Measurements from ENCODE around the gene DEPP1. TPM values are rescaled to one million over a fixed set of nuclear protein-coding genes. Genes with fewer than 3 reads are reported as not detected.

DEPP1 gene
- total and polyA plus RNA-seq, 2 of the 4 experiments (the other 2 are of a cell fraction), result 13.6 to 30.0 TPM

DNA sequence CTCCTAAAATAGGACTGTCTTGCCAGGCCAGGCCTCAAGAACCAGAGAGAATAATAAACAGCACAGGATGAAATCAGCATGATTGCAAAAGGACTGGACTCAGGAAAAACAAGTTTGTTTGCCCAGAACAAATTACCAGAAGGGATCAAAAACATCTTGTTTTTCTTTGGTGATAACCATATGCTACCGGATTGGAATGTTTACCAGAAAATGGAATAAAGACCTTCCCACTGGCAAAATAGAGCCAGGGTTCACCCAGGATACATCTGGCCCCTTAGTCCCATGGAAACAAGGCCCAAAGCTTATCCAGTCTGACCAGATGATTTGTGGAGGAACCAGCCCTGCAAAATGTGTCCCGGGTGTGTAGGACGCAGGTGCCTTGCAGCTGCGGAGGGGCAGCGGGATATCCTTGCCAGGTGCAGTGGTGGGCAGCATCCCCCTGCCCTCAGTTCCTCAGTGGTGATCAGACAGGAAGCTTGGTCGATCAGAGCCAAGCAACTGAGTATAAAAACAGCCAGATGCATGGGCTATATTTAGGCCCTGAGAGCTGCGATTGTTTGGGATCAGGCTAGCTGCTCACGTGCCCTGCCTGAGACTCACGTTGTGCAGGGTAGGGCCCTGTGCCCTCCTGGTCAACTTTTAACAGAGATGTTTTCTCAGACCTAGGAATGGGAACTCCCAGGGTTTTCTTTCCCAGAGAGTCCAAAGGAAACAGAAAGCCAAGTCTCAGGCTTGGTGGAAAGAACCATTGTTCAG is 17.5 kb upstream of the DEPP1 start:
- H3K56ac ChIP-seq (ENCODE audit: extremely low read depth, insufficient read depth, low read length), result peak overlapping the region; percentile 42
- peaks cover 6% of the 10 kb centered on the region; the same call in 1 of the 2 replicates for H3K36me3 ChIP-seq (ENCODE audit: control insufficient read depth, insufficient read depth, low read length)
- dilution Hi-C loops (cut with HindIII; ENCODE audit: low sequenced_read_pairs, unreplicated experiment) (no loop called here), intact Hi-C loops (cut with micrococcal nuclease) (no loop called here), in situ Hi-C loops (cut with MboI; ENCODE audit: low sequenced_read_pairs) (loop anchor here (25.0 kb wide), 4 partner anchors 1016 to 1859 kb away; partner anchors contain the start of genes CSGALNACT2 and HNRNPF)
- peak overlapping the region; percentile 95 for H3K14ac ChIP-seq (replicated peaks; ENCODE audit: low read depth, low read length)
- ATAC-seq (ENCODE audit: low read depth) (peak; percentile 45), DNase-seq (peak; percentile 71)
- H2AK9ac ChIP-seq (replicated peaks; ENCODE audit: low read depth, low read length, poor library complexity), result peak overlapping the region; percentile 90
- peaks cover 0 to 18% of the 10 kb centered on the region in 2 experiments; a peak in 3 of 4 replicates for H3K79me1 ChIP-seq (ENCODE audit: low read depth in 1 of 2, low read length in 2 of 2)
- H2AK5ac ChIP-seq (ENCODE audit: low read depth, low read length), result peak overlapping the region; percentile 99
- H2BK20ac ChIP-seq (ENCODE audit: low read depth, low read length), result peak overlapping the region; percentile 98
- WGBS, 2 experiments (ENCODE audit: extremely low coverage in 2 of 2, insufficient read length in 1 of 2), result 53% methylated on average over 8 of the region's 9 CpGs; no CpG with 5 or more reads in 1 of the 2 experiments
- 0 out of 2 replicates have a peak overlapping the region, but pooled peaks have one; percentile 6 for H3K4me2 ChIP-seq (ENCODE audit: low read depth, low read length)
- peak overlapping the region; percentile 98 for H2BK5ac ChIP-seq (ENCODE audit: low read depth, low read length, poor library complexity, severe bottlenecking)
- H4K91ac ChIP-seq (ENCODE audit: insufficient read depth, low read depth, low read length), result peak overlapping the region; percentile 96
- no peak overlapping the region for H3K4me3 ChIP-seq (ENCODE audit: insufficient read depth, low read depth, low read length)
- H2BK15ac ChIP-seq (ENCODE audit: low read depth, low read length), result peak overlapping the region; percentile 95; the same call in 2 of the 3 replicates
- H3K4ac ChIP-seq (ENCODE audit: low read depth, low read length), result peak overlapping the region; percentile 98
- peaks cover 54% of the 10 kb centered on the region for H3K9me1 ChIP-seq (ENCODE audit: insufficient read depth, low read length)
- peak overlapping the region; percentile 76 for H3K27ac ChIP-seq (ENCODE audit: insufficient read depth, low read length)
- peaks cover 52% of the 10 kb centered on the region for H3K4me1 ChIP-seq (ENCODE audit: control insufficient read depth, insufficient read depth, low read length)
- H3K23ac ChIP-seq (ENCODE audit: low read depth, low read length), result peak overlapping the region; percentile 87
- ChIA-PET POLR2A (ENCODE audit: unreplicated experiment) (no interaction called here), CTCF (interaction anchor here (0.7 to 1.1 kb wide), 2 partner anchors 15 to 63 kb away, joined by 3 to 5 read pairs; no protein-coding TSS in a partner anchor)
- H3K9me3 ChIP-seq (ENCODE audit: control insufficient read depth, insufficient read depth, low read length), result no peaks in the 10 kb centered on the region
- H3K9ac ChIP-seq (ENCODE audit: low read depth, low read length), result peak overlapping the region; percentile 47
- TF ChIP-seq BHLHE40 (IDR thresholded peaks at IDR 0.05; ENCODE audit: low read depth, low read length) (peak; percentile 82), MXI1 (IDR thresholded peaks at IDR 0.05; ENCODE audit: borderline replicate concordance, low read depth, low read length) (no peak), MAZ (IDR thresholded peaks at IDR 0.05; ENCODE audit: borderline replicate concordance, low read depth, low read length) (no peak), RAD21 (IDR thresholded peaks at IDR 0.05; ENCODE audit: low read length) (no peak), CEBPB (IDR thresholded peaks at IDR 0.05; ENCODE audit: low read depth, low read length) (peak; percentile 77)
- TF ChIP-seq, protein P1, sequence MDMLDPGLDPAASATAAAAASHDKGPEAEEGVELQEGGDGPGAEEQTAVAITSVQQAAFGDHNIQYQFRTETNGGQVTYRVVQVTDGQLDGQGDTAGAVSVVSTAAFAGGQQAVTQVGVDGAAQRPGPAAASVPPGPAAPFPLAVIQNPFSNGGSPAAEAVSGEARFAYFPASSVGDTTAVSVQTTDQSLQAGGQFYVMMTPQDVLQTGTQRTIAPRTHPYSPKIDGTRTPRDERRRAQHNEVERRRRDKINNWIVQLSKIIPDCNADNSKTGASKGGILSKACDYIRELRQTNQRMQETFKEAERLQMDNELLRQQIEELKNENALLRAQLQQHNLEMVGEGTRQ (IDR thresholded peaks at IDR 0.05; ENCODE audit: low read depth, low read length), result peak; percentile 67
- TF ChIP-seq, protein P2, sequence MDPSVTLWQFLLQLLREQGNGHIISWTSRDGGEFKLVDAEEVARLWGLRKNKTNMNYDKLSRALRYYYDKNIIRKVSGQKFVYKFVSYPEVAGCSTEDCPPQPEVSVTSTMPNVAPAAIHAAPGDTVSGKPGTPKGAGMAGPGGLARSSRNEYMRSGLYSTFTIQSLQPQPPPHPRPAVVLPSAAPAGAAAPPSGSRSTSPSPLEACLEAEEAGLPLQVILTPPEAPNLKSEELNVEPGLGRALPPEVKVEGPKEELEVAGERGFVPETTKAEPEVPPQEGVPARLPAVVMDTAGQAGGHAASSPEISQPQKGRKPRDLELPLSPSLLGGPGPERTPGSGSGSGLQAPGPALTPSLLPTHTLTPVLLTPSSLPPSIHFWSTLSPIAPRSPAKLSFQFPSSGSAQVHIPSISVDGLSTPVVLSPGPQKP (IDR thresholded peaks at IDR 0.05; ENCODE audit: borderline replicate concordance, low read depth, low read length), result no peak
- H2BK120ac ChIP-seq (ENCODE audit: low read depth, low read length), result peak overlapping the region; percentile 99
- no TSS peak for BruUV-seq (replicated peaks)
- H3K18ac ChIP-seq (ENCODE audit: low read depth, low read length), result peak overlapping the region; percentile 96
- H4K20me1 ChIP-seq (ENCODE audit: insufficient read depth, low read length), result no peaks in the 10 kb centered on the region
- peak overlapping the region; percentile 76 for H2AFZ ChIP-seq (replicated peaks; ENCODE audit: low read length, poor library complexity)
- H3K27me3 ChIP-seq (ENCODE audit: control insufficient read depth, insufficient read depth, low read length), result no peaks in the 10 kb centered on the region
- peak overlapping the region; percentile 92 to 96 for H4K8ac ChIP-seq (ENCODE audit: low read depth in 2 of 2, low read length in 2 of 2)
- H4K5ac ChIP-seq (ENCODE audit: low read depth, low read length), result peak overlapping the region; percentile 97

Measured in IMR-90 (cell line).